Adrenal gland (tissue), 5 donors: Measurements from ENCODE around the gene MBLAC1.

Source experiments
- CTCF ChIP-seq, 6 experiments: fragments of 450-650 bp in 4 of 6; fragments of 200-600 bp in 2 of 6; sonication (generic) in 1 of 6; IDR thresholded peaks; 1 replicate in 5 of 6; 2 replicates in 1 of 6; pipeline versions ENCODE4 v1.5.1 to v1.8.0; 2016 to 2021; ENCODE audit warnings: antibody characterized with exemption in 6 of 6, mild to moderate bottlenecking in 2 of 6, moderate library complexity in 1 of 6
- POLR2A ChIP-seq, 2 donors: fragments of 450-650 bp; IDR thresholded peaks; one replicate each; pipeline ENCODE4 v1.6.1; 2017; ENCODE audit warnings: antibody characterized with exemption in 2 of 2, mild to moderate bottlenecking in 2 of 2, moderate library complexity in 1 of 2
- donor health status: DM: no; HTN: no; CAD: no.

- TF ChIP-seq POLR2A (IDR thresholded peaks at IDR 0.05) (no peak), CTCF (IDR thresholded peaks at IDR 0.05) (no peak)
Measured at GRCh38 chr7:100156331-100157068, 29.7 kb downstream of the MBLAC1 start.
